GM21526 (cell line): ENCODE measurements around the gene ZNF160.
"Not testable (repeated sequence)": the region's sequence is repeated elsewhere in the genome, so short reads cannot be mapped to it uniquely, and the experiment has no call there.

Experiments used
- ATAC-seq: cut with Tn5 transposase; IDR thresholded peaks from one replicate; pipeline ENCODE4 v1.9.1; 2021; ENCODE audit warnings: moderate library complexity; ENCODE audit not compliant: unreplicated experiment, low FRiP score

ZNF160 gene

GRCh38 chr19:53034054-53034453 lies 69.2 kb downstream of the ZNF160 start:
- no peak for ATAC-seq

- not testable (repeated sequence) for ATAC-seq
Observed at GRCh38 chr19:53028306-53028705, 74.9 kb downstream of the ZNF160 start.

GRCh38 chr19:53019684-53020083 lies 83.5 kb downstream of the ZNF160 start:
- ATAC-seq = no peak
